Bronchial epithelial cell (primary cell): ENCODE results near the gene MAST4. TPM values are rescaled to one million over a fixed set of nuclear protein-coding genes. Genes with fewer than 3 reads are reported as not detected.

Experiments used
- DNase-seq: peaks from one replicate; pipeline ENCODE4 v3.0.0-alpha.2; 2010; ENCODE audit warnings: low read depth
- FAIRE-seq: peaks from 2 replicates; lab custom pipeline; 2011; peaks lifted over from hg19 to GRCh38; lab: Jason Lieb, UNC
- H3K27me3 ChIP-seq: 2 replicates; pipeline ENCODE4 v1.5.1; 2011; ENCODE audit warnings: low read length; ENCODE audit not compliant: control insufficient read depth, insufficient read depth
- H3K36me3 ChIP-seq: 2 replicates; pipeline ENCODE4 v1.5.1; 2011; ENCODE audit warnings: low read length; ENCODE audit not compliant: control insufficient read depth, insufficient read depth
- H3K4me3 ChIP-seq: 2 replicates; pipeline ENCODE4 v1.5.1; 2011; ENCODE audit warnings: mild to moderate bottlenecking, low read depth, low read length, control low read depth
- CTCF ChIP-seq: IDR thresholded peaks from 2 replicates; pipeline ENCODE4 v1.5.1; 2011; ENCODE audit warnings: mild to moderate bottlenecking, moderate library complexity, low read length, control low read depth, inconsistent platforms; ENCODE audit not compliant: insufficient read depth, severe bottlenecking
- total RNA-seq: library from RNA; depleted of rRNA; stranded (reverse); fragments of >200 nt; gene quantifications from 2 replicates; pipeline ENCODE4 v1.2.1, GENCODE V29; 2014

MAST4 gene
- total RNA-seq, 1 donor from 2014 or later: 10.3 TPM

GRCh38 chr5:66674802-66675201, 78.6 kb downstream of the MAST4 start:
- Histone ChIP-seq H3K36me3 (no peaks in the 10 kb centered on the region), H3K4me3 (no peak overlapping the region), H3K27me3 (peaks cover 4% of the 10 kb centered on the region)
- DNase-seq (no peak), FAIRE-seq (no peak)
- TF ChIP-seq CTCF: no peak

DNA sequence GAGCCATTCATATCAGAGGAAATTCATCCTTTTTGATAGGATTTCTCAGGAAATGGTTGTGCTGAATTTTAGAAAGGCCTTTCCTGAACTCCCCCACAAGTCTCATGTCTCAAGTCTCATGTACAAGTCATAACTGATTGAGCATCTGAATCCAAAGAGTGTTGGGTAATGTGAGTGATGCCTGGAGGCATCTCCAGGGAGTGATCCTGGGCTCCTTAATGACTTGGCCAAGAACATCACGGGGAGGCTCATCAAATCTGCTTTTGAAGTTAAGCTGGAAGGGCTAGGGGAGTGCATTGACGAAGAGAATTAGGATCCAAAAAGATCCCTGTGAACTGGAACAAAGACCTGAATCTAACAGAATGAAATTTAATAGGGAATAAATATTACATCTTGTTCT, 79.2 kb downstream of the MAST4 start:
- peak; percentile 8 for DNase-seq
- no peak overlapping the region for H3K4me3 ChIP-seq
- FAIRE-seq: no peak
- no peaks in the 10 kb centered on the region for H3K36me3 ChIP-seq
- no peak for TF ChIP-seq CTCF
- peaks cover 2% of the 10 kb centered on the region for H3K27me3 ChIP-seq

DNA sequence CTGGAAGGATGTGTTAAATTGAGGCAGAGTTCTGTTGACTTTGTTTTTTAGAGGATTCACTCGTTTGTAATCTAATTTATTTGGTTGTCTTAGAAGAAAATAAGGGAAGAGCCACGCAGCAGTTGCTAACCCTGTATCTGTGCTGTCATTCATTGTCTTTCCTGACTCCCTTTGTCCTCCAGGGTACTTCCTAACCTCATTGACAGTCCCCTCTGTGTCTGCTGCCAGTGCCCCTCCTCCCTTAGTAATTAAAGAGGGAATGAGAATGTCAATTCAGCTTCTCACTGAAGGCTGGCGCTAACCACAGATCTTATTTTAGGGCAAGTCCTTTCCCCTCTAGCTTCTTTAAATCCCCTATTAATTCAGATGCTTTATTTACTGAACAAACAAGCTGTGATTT, 84.0 kb downstream of the MAST4 start:
- Histone ChIP-seq H3K4me3 (no peak overlapping the region), H3K27me3 (peaks cover 2% of the 10 kb centered on the region), H3K36me3 (no peaks in the 10 kb centered on the region)
- no peak for TF ChIP-seq CTCF
- FAIRE-seq: no peak
- no peak for DNase-seq

DNA sequence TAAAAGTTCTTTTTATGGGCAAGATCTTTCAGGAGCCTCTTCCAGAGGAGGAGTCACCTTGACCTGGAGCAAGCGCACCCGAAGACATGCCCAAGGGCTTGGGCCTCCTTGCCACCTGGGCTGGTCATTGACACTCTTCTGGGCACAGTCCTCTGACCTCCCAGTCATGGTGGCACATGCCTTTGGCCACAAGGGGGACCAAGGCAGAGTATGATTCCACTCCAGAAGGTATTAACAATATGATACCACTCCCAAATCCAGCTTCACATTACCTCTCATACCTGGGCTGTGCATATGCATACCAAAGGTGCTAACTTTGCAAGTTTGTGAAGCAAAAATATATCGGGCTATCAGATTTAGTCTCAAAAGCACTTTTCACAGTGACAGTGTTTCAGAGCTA, 84.6 kb downstream of the MAST4 start:
- no peak overlapping the region for H3K4me3 ChIP-seq
- H3K36me3 ChIP-seq: no peaks in the 10 kb centered on the region
- peaks cover 2% of the 10 kb centered on the region for H3K27me3 ChIP-seq
- DNase-seq: no peak
- FAIRE-seq: no peak
- TF ChIP-seq CTCF: no peak

GRCh38 chr5:66684663-66685062, 88.5 kb downstream of the MAST4 start:
- Histone ChIP-seq H3K36me3 (no peaks in the 10 kb centered on the region), H3K4me3 (no peak overlapping the region), H3K27me3 (no peaks in the 10 kb centered on the region)
- no peak for DNase-seq
- no peak for FAIRE-seq
- TF ChIP-seq CTCF: no peak

DNA sequence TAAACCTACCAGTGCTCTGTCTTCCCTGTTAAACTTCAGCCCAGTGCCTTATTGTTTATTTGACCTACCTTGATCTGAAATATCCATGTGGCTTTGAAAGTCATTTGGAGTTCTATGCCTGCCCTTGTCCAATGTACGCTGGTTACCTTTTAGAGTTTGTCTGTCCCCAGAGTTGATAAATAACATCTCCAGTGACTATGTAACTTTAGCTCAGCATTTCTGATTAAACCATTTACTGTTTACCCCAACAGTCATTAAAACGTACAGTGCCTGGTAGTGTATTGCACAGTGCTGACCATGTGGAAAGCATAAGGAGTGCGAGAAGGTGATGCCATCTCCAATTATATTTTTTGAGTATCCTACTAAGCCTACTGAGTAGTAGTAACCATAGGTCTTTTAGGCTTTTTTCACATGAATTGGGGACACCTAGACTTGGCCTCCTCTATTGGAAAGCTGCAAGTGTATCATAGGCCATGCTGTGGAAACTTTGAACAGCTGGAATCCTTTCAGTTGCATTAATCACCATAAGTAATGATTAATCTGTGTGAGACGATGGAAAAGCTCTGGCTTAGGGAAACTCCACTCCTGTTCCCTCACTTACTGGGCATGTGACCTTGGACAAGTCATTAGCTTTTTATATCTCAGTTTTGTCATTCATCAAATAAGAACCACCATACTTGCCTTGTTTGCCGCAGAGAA, 93.5 kb downstream of the MAST4 start:
- peak; percentile 8 for DNase-seq
- Histone ChIP-seq H3K36me3 (no peaks in the 10 kb centered on the region), H3K4me3 (no peak overlapping the region), H3K27me3 (no peaks in the 10 kb centered on the region)
- TF ChIP-seq CTCF: no peak
- peak; percentile 32 for FAIRE-seq
